Loucy (cell line): ENCODE measurements around the gene CRADD.

Experiments
- H2AFZ ChIP-seq: fragments of 200-600 bp; sonication (generic); 2 replicates; pipeline ENCODE4 v1.6.0; 2016; ENCODE audit warnings: antibody characterized with exemption, mild to moderate bottlenecking, low read length, moderate library complexity
- H3F3A ChIP-seq: fragments of 200-600 bp; 2 replicates; pipeline ENCODE4 v1.6.0; 2016; ENCODE audit warnings: antibody characterized with exemption, low read depth, mild to moderate bottlenecking
- H3K27me3 ChIP-seq: fragments of 200-600 bp; sonication (generic); 2 replicates; pipeline ENCODE4 v1.6.1; 2014; ENCODE audit warnings: low read length, mild to moderate bottlenecking; ENCODE audit not compliant: insufficient read depth, poor library complexity, severe bottlenecking
- H3K36me3 ChIP-seq: fragments of 200-600 bp; sonication (generic); 2 replicates; pipeline ENCODE4 v1.6.1; 2016; ENCODE audit warnings: low read length; ENCODE audit not compliant: insufficient read depth
- H3K4me1 ChIP-seq: fragments of 200-600 bp; sonication (generic); 2 replicates; pipeline ENCODE4 v1.5.1; 2014; ENCODE audit warnings: low read length, mild to moderate bottlenecking; ENCODE audit not compliant: insufficient read depth, poor library complexity, severe bottlenecking
- H3K4me2 ChIP-seq: fragments of 200-600 bp; sonication (generic); 2 replicates; pipeline ENCODE4 v1.6.0; 2014; ENCODE audit warnings: antibody characterized with exemption, low read length, low read depth, mild to moderate bottlenecking; ENCODE audit not compliant: poor library complexity, severe bottlenecking
- H3K4me3 ChIP-seq: fragments of 200-600 bp; sonication (generic); 2 replicates; pipeline ENCODE4 v1.5.1; 2014; ENCODE audit warnings: low read length, mild to moderate bottlenecking, mixed read lengths; ENCODE audit not compliant: poor library complexity, severe bottlenecking
- H3K79me2 ChIP-seq: fragments of 200-600 bp; sonication (generic); 2 replicates; pipeline ENCODE4 v1.6.1; 2014; ENCODE audit warnings: low read length; ENCODE audit not compliant: insufficient read depth
- H3K9ac ChIP-seq: fragments of 200-600 bp; sonication (generic); 2 replicates; pipeline ENCODE4 v1.6.0; 2014; ENCODE audit warnings: mild to moderate bottlenecking, low read depth, low read length, moderate library complexity; ENCODE audit not compliant: poor library complexity, severe bottlenecking
- H3K9me2 ChIP-seq: fragments of 200-600 bp; sonication (generic); replicated peaks from 2 replicates; pipeline ENCODE4 v1.6.1; 2016; ENCODE audit warnings: low read depth, low read length, mixed read lengths
- H3K9me3 ChIP-seq: fragments of 200-600 bp; sonication (generic); 2 replicates; pipeline ENCODE4 v1.6.1; 2014; ENCODE audit warnings: mild to moderate bottlenecking, antibody characterized with exemption, low read length, low read depth; ENCODE audit not compliant: insufficient read depth
- H4K20me1 ChIP-seq: fragments of 200-600 bp; sonication (generic); 2 replicates; pipeline ENCODE4 v1.6.0; 2014; ENCODE audit warnings: antibody characterized with exemption, low read length, mild to moderate bottlenecking; ENCODE audit not compliant: insufficient read depth, poor library complexity, severe bottlenecking
- CTCF ChIP-seq: fragments of 200-600 bp; sonication (generic); conservative IDR thresholded peaks from 2 replicates; pipeline ENCODE4 v1.5.1; 2014; ENCODE audit warnings: mild to moderate bottlenecking, antibody characterized with exemption, low read length
- EZH2phosphoT487 ChIP-seq: fragments of 200-600 bp; IDR thresholded peaks from 2 replicates; pipeline ENCODE4 v1.6.1; 2018; ENCODE audit warnings: antibody characterized with exemption, mild to moderate bottlenecking, moderate library complexity, borderline replicate concordance

Gene CRADD

DNA sequence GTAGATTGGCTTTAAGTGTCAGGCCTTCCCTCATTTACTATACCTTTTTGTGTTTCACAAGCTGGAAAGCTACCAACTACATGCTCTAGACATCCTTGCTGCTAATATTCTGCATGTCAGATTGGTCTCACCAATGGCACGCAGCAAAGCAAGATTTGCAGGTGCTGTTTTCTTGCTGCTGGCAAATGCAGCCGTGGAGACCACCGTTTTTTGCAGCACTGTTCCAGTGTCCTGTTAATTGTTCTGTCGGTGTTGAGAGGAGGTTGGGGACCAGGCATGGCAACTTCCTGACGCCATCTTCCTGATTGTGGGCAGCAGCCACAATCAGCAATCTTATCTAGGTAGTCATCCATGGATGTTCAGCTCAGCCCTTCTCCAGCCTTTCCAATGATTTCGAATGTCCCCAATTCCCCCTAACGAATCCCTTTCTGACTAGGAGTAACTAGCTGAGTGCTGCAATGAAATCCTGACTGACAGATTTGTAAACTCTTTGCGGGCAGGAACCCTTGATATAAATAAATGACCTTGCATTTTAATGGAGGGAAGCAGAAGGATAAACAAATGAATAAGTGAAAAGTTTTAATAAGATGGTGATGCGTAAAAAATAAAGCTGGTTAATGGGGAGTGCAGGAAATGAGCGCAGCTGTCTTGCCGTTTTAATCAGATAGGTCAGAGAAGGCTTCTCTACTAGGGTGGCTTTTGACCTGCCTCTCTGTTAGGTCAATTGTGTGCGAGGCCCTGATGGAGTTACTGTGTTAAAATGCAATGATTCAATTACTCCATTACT is 574 bp upstream of the CRADD start:
- H3K4me3 ChIP-seq, result peak overlapping the region; percentile 80
- peaks cover 43% of the 10 kb centered on the region for H3K27me3 ChIP-seq
- peaks cover 10% of the 10 kb centered on the region for H3K79me2 ChIP-seq
- no peaks in the 10 kb centered on the region for H4K20me1 ChIP-seq
- peak overlapping the region; percentile 98 for H2AFZ ChIP-seq
- H3F3A ChIP-seq, result no peaks in the 10 kb centered on the region
- H3K9ac ChIP-seq, result peak overlapping the region; percentile 93
- H3K9me2 ChIP-seq, result no peaks in the 10 kb centered on the region; the same call in 1 of the 2 replicates
- H3K9me3 ChIP-seq, result no peaks in the 10 kb centered on the region
- no peak for TF ChIP-seq CTCF
- no peak for TF ChIP-seq EZH2phosphoT487
- H3K4me2 ChIP-seq, result peak overlapping the region; percentile 92
- no peaks in the 10 kb centered on the region for H3K36me3 ChIP-seq
- peaks cover 31% of the 10 kb centered on the region for H3K4me1 ChIP-seq

DNA sequence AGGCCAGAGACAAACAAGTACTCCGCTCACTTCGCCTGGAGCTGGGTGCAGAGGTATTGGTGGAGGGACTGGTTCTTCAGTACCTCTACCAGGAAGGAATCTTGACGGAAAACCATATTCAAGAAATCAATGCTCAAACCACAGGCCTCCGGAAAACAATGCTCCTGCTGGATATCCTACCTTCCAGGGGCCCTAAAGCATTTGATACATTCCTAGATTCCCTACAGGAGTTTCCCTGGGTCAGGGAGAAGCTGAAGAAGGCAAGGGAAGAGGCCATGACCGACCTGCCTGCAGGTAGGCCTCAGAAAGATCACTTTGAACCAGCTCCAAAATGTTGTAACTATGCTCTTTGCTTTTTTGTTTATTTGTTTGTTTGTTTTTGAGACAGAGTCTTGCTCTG is 1.6 kb downstream of the CRADD start:
- H3K36me3 ChIP-seq, result no peaks in the 10 kb centered on the region
- H4K20me1 ChIP-seq, result no peaks in the 10 kb centered on the region
- H3K4me1 ChIP-seq, result peaks cover 31% of the 10 kb centered on the region
- H3K79me2 ChIP-seq, result peaks cover 10% of the 10 kb centered on the region
- H3K9me3 ChIP-seq, result no peaks in the 10 kb centered on the region
- TF ChIP-seq CTCF (no peak), EZH2phosphoT487 (no peak)
- peak overlapping the region; percentile 92 for H3K4me2 ChIP-seq
- H3F3A ChIP-seq, result no peaks in the 10 kb centered on the region
- H3K9ac ChIP-seq, result peak overlapping the region; percentile 93
- H2AFZ ChIP-seq, result no peak overlapping the region
- H3K9me2 ChIP-seq, result no peaks in the 10 kb centered on the region; the same call in 1 of the 2 replicates
- peak overlapping the region; percentile 80 for H3K4me3 ChIP-seq
- H3K27me3 ChIP-seq, result peaks cover 21% of the 10 kb centered on the region

- no peaks in the 10 kb centered on the region for H3K9me3 ChIP-seq
- no peaks in the 10 kb centered on the region for H3F3A ChIP-seq
- H3K27me3 ChIP-seq, result peaks cover 14% of the 10 kb centered on the region
- H3K79me2 ChIP-seq, result peaks cover 10% of the 10 kb centered on the region
- peak overlapping the region; percentile 3 for H3K9ac ChIP-seq
- TF ChIP-seq EZH2phosphoT487 (no peak), CTCF (no peak)
- H3K4me3 ChIP-seq, result peak overlapping the region; percentile 13
- no peaks in the 10 kb centered on the region for H3K36me3 ChIP-seq
- H2AFZ ChIP-seq, result no peak overlapping the region
- no peaks in the 10 kb centered on the region; the same call in 1 of the 2 replicates for H3K9me2 ChIP-seq
- peak overlapping the region; percentile 92 for H3K4me2 ChIP-seq
- H4K20me1 ChIP-seq, result no peaks in the 10 kb centered on the region
- H3K4me1 ChIP-seq, result peaks cover 36% of the 10 kb centered on the region
Measured at GRCh38 chr12:93679308-93679925, 2.2 kb downstream of the CRADD start.
